ENCODE measurements around the gene LEFTY1. TPM values are rescaled to one million over a fixed set of nuclear protein-coding genes. Genes with fewer than 3 reads are reported as not detected.

The LEFTY1 gene
- total and polyA plus RNA-seq, 9 of the 15 experiments (the other 6 are each of a cell fraction or from before 2014, with no cell fraction given) = 0.07 to 0.24 (median 0.17) TPM; not detected in 5

DNA sequence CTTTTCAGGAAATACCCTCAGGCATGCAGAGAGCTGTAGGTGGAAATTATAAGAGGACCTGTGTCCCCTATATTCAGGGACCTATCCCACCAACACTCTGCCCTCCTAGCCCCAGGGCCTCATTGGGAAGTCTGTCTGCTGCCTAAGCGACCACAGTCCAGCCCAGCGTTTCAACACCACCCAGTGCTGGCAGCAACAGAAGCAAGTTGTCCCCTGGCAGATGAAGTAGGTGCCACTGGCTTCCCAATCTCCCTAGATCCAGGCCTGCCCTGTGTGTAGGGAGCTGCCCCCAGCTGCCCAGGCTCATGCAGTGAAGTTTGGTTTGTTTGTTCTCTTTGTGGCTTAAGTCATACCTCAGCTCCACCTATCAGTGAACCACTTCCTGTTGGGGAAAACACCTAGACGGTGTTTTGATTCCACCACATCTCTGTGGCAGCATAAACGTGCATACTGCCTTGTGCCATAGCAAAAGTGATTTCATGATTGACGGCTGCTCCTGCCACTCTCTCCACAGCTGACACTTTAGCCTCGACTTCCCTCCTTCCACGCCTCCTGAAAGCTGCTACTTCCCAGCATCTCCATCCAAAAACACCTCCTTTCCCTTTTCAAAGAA lies 8.1 kb upstream of the LEFTY1 start:
- H3K27ac ChIP-seq (ENCODE audit: extremely low read depth, low read depth, low read length) = peak overlapping the region; percentile 12; the same call in 1 of the 3 replicates
- 23% methylated on average over 7 of the region's 7 CpGs for WGBS (ENCODE audit: insufficient coverage, low coverage, missing lambda C conversion rate)
- in situ Hi-C loops (cut with MboI) (no loop called here), intact Hi-C loops (cut with micrococcal nuclease) (no loop called here)
- BruUV-seq (replicated peaks) = no TSS peak
- H2AFZ ChIP-seq (ENCODE audit: low read depth, low read length) = peak overlapping the region; percentile 83
- CTCF ChIA-PET (ENCODE audit: low intra/inter-chr PET ratio) = no interaction called here
- H3K27me3 ChIP-seq (ENCODE audit: control insufficient read depth in 2 of 2, insufficient read depth in 2 of 2, low read length in 2 of 2) = no peaks in the 10 kb centered on the region
- H3K36me3 ChIP-seq (ENCODE audit: control insufficient read depth, insufficient read depth, low read length) = no peaks in the 10 kb centered on the region
- FAIRE-seq (peak; percentile 6), ATAC-seq (peak; percentile 74), DNase-seq (ENCODE audit: extremely low read depth in 1 of 4, low spot score in 3 of 4) (peak in 3 of 4 experiments; percentile 38 to 57 (median 44))
- no peaks in the 10 kb centered on the region for H4K20me1 ChIP-seq (replicated peaks; ENCODE audit: control insufficient read depth, insufficient read depth, low read length)
- H3K9me1 ChIP-seq (ENCODE audit: control insufficient read depth, insufficient read depth, low read length) = no peaks in the 10 kb centered on the region
- no peak overlapping the region for H3K4me3 ChIP-seq
- H3K4me1 ChIP-seq (replicated peaks in 1 of 2; ENCODE audit: control insufficient read depth in 2 of 2, insufficient read depth in 2 of 2, low read length in 2 of 2) = peaks cover 15 to 20% of the 10 kb centered on the region in 2 experiments
- H3K9me3 ChIP-seq (replicated peaks; ENCODE audit: control insufficient read depth, insufficient read depth, low read depth, low read length) = no peaks in the 10 kb centered on the region
- H3K79me2 ChIP-seq (ENCODE audit: control insufficient read depth, insufficient read depth, low read length) = no peaks in the 10 kb centered on the region
- peak overlapping the region; percentile 25 for H3K4me2 ChIP-seq (ENCODE audit: insufficient read depth, low read length)
- POLR2A ChIA-PET = interaction anchor here (0.6 to 1.7 kb wide), 3 partner anchors 14 to 120 kb away, joined by 3 to 16 read pairs (median 3); partner anchors contain the start of gene TMEM63A
- peak overlapping the region; percentile 1 to 74; a peak in 1 of 4 replicates for H3K9ac ChIP-seq (ENCODE audit: insufficient read depth in 1 of 2, low read depth in 2 of 2, low read length in 2 of 2)
- TF ChIP-seq SRSF9 (IDR thresholded peaks at IDR 0.05; ENCODE audit: borderline replicate concordance, low read depth, low read length) (no peak), GTF2F1 (IDR thresholded peaks at IDR 0.05; ENCODE audit: low read depth, low read length) (no peak), ZNF347 (CRISPR knock-in tag; IDR thresholded peaks at IDR 0.05; ENCODE audit: low read depth) (no peak), DMBX1 (CRISPR knock-in tag; IDR thresholded peaks at IDR 0.05; ENCODE audit: borderline replicate concordance) (no peak), ZBED1 (IDR thresholded peaks at IDR 0.05) (no peak), ZEB2 (IDR thresholded peaks at IDR 0.05) (peak; percentile 59; the same call in 1 of the 2 replicates), JUND (IDR thresholded peaks at IDR 0.05; ENCODE audit: borderline replicate concordance, low read depth, low read length) (no peak), JUND (tag; IDR thresholded peaks at IDR 0.05; ENCODE audit: borderline replicate concordance, low read depth, low read length) (0 out of 3 replicates have a peak, but pooled peaks have one; percentile 23), ZNF586 (CRISPR knock-in tag; conservative IDR thresholded peaks at IDR 0.05) (no peak), ZBTB43 (CRISPR knock-in tag; IDR thresholded peaks at IDR 0.05) (no peak), MYNN (IDR thresholded peaks at IDR 0.05) (no peak), MYNN (CRISPR knock-in tag; IDR thresholded peaks at IDR 0.05) (no peak), ZBTB26 (CRISPR knock-in tag; IDR thresholded peaks at IDR 0.05) (no peak), ZNF766 (CRISPR knock-in tag; conservative IDR thresholded peaks at IDR 0.05) (no peak), SPI1 (IDR thresholded peaks at IDR 0.05; ENCODE audit: borderline replicate concordance, low read depth, low read length) (peak; percentile 72), PTRF (tag; IDR thresholded peaks at IDR 0.05) (no peak)
- TF ChIP-seq, protein P1, sequence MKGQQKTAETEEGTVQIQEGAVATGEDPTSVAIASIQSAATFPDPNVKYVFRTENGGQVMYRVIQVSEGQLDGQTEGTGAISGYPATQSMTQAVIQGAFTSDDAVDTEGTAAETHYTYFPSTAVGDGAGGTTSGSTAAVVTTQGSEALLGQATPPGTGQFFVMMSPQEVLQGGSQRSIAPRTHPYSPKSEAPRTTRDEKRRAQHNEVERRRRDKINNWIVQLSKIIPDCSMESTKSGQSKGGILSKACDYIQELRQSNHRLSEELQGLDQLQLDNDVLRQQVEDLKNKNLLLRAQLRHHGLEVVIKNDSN (CRISPR knock-in tag; IDR thresholded peaks at IDR 0.05) = no peak
- TF ChIP-seq, protein P2, sequence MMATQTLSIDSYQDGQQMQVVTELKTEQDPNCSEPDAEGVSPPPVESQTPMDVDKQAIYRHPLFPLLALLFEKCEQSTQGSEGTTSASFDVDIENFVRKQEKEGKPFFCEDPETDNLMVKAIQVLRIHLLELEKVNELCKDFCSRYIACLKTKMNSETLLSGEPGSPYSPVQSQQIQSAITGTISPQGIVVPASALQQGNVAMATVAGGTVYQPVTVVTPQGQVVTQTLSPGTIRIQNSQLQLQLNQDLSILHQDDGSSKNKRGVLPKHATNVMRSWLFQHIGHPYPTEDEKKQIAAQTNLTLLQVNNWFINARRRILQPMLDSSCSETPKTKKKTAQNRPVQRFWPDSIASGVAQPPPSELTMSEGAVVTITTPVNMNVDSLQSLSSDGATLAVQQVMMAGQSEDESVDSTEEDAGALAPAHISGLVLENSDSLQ (IDR thresholded peaks at IDR 0.05) = peak; percentile 73
- TF ChIP-seq, protein P3, sequence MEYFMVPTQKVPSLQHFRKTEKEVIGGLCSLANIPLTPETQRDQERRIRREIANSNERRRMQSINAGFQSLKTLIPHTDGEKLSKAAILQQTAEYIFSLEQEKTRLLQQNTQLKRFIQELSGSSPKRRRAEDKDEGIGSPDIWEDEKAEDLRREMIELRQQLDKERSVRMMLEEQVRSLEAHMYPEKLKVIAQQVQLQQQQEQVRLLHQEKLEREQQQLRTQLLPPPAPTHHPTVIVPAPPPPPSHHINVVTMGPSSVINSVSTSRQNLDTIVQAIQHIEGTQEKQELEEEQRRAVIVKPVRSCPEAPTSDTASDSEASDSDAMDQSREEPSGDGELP (CRISPR knock-in tag; IDR thresholded peaks at IDR 0.05; ENCODE audit: borderline replicate concordance) = peak; percentile 30; the same call in 1 of the 2 replicates

Data from K562 (cell line).